ENCODE results near the gene KIRREL3. TPM values are rescaled to one million over a fixed set of nuclear protein-coding genes. Genes with fewer than 3 reads are reported as not detected.

The KIRREL3 gene
- total and polyA plus RNA-seq, 2 of the 4 experiments (the other 2 are of a cell fraction): 10.9 to 15.9 TPM

DNA sequence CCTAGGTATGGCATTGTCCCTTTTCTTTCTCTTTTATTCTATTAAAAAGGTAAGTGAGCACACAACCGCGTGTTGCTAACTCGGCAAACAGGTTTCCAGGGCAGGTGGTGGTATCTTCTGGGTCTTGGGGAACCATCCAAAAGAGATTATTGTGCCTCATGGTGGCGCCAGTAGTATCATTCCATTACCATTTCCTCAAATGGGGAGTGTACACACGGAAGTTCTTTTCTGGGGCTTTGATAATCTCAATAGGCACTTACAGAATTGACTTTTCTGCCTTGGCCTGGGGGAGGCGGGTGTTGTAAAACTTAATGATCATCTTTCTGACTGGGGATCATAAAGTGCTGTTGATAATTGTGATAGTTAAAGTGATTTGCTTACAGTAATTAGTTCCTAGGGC is 234.1 kb downstream of the KIRREL3 start:
- Histone ChIP-seq H2BK120ac (ENCODE audit: low read depth, low read length) (no peak overlapping the region), H3K36me3 (ENCODE audit: control insufficient read depth, insufficient read depth, low read length) (no peaks in the 10 kb centered on the region), H3K14ac (replicated peaks; ENCODE audit: low read depth, low read length) (no peak overlapping the region), H3K4me2 (ENCODE audit: low read depth, low read length) (no peak overlapping the region), H2BK15ac (ENCODE audit: low read depth, low read length) (no peak overlapping the region), H3K18ac (ENCODE audit: low read depth, low read length) (no peak overlapping the region), H3K9me1 (ENCODE audit: insufficient read depth, low read length) (no peaks in the 10 kb centered on the region), H3K4ac (ENCODE audit: low read depth, low read length) (no peak overlapping the region), H3K23ac (ENCODE audit: low read depth, low read length) (no peak overlapping the region), H2BK5ac (ENCODE audit: low read depth, low read length, poor library complexity, severe bottlenecking) (no peak overlapping the region), H2AK9ac (replicated peaks; ENCODE audit: low read depth, low read length, poor library complexity) (no peak overlapping the region), H4K5ac (ENCODE audit: low read depth, low read length) (no peak overlapping the region), H4K91ac (ENCODE audit: insufficient read depth, low read depth, low read length) (no peak overlapping the region), H3K56ac (ENCODE audit: extremely low read depth, insufficient read depth, low read length) (no peak overlapping the region), H3K9me3 (ENCODE audit: control insufficient read depth, insufficient read depth, low read length) (no peaks in the 10 kb centered on the region), H3K9ac (ENCODE audit: low read depth, low read length) (no peak overlapping the region), H2AK5ac (ENCODE audit: low read depth, low read length) (no peak overlapping the region), H2BK20ac (ENCODE audit: low read depth, low read length) (no peak overlapping the region), H2AFZ (replicated peaks; ENCODE audit: low read length, poor library complexity) (no peak overlapping the region), H3K79me1 (ENCODE audit: low read depth in 1 of 2, low read length in 2 of 2) (no peaks in the 10 kb centered on the region; a peak in 2 of 4 replicates), H3K4me3 (ENCODE audit: insufficient read depth, low read depth, low read length) (no peak overlapping the region), H3K27me3 (ENCODE audit: control insufficient read depth, insufficient read depth, low read length) (no peaks in the 10 kb centered on the region), H4K20me1 (ENCODE audit: insufficient read depth, low read length) (no peaks in the 10 kb centered on the region; the same call in 1 of the 2 replicates), H3K27ac (ENCODE audit: insufficient read depth, low read length) (no peak overlapping the region), H3K4me1 (ENCODE audit: control insufficient read depth, insufficient read depth, low read length) (no peaks in the 10 kb centered on the region), H4K8ac (ENCODE audit: low read depth in 2 of 2, low read length in 2 of 2) (no peak overlapping the region)
- dilution Hi-C loops (cut with HindIII; ENCODE audit: low sequenced_read_pairs, unreplicated experiment): no loop called here
- no peak for ATAC-seq (ENCODE audit: low read depth)
- WGBS, 2 experiments (ENCODE audit: extremely low coverage in 2 of 2, insufficient read length in 1 of 2): no CpG with 5 or more reads among the region's 6 CpGs
- no TSS peak for BruUV-seq (replicated peaks)
- intact Hi-C loops (cut with micrococcal nuclease): no loop called here
- POLR2A ChIA-PET (ENCODE audit: unreplicated experiment): no interaction called here
- CTCF ChIA-PET: interaction anchor here (1.5 kb wide), 1 partner anchor 15 kb away, joined by 4 read pairs; no protein-coding TSS in a partner anchor
- in situ Hi-C loops (cut with MboI; ENCODE audit: low sequenced_read_pairs): no loop called here
- DNase-seq: no peak
- TF ChIP-seq MXI1 (IDR thresholded peaks at IDR 0.05; ENCODE audit: borderline replicate concordance, low read depth, low read length) (no peak), CEBPB (IDR thresholded peaks at IDR 0.05; ENCODE audit: low read depth, low read length) (no peak), CTCF (conservative IDR thresholded peaks at IDR 0.05; ENCODE audit: low read depth, low read length) (no peak), USF2 (IDR thresholded peaks at IDR 0.05; ENCODE audit: low read depth, low read length) (no peak), MAZ (IDR thresholded peaks at IDR 0.05; ENCODE audit: borderline replicate concordance, low read depth, low read length) (no peak), RCOR1 (IDR thresholded peaks at IDR 0.05; ENCODE audit: insufficient replicate concordance, low read length) (no peak), BHLHE40 (IDR thresholded peaks at IDR 0.05; ENCODE audit: low read depth, low read length) (no peak), MAFK (IDR thresholded peaks at IDR 0.05; ENCODE audit: low read depth, low read length) (no peak), CHD1 (IDR thresholded peaks at IDR 0.05; ENCODE audit: low read depth, low read length) (no peak), ELK1 (IDR thresholded peaks at IDR 0.05; ENCODE audit: borderline replicate concordance, low read depth, low read length) (no peak), FOS (IDR thresholded peaks at IDR 0.05; ENCODE audit: low read depth, low read length) (no peak), RFX5 (IDR thresholded peaks at IDR 0.05; ENCODE audit: low read depth, low read length) (no peak), NFE2L2 (IDR thresholded peaks at IDR 0.05; ENCODE audit: low read depth, low read length) (no peak), RAD21 (IDR thresholded peaks at IDR 0.05; ENCODE audit: low read length) (no peak), POLR2A (IDR thresholded peaks at IDR 0.05; ENCODE audit: low read depth, low read length) (no peak), SMC3 (IDR thresholded peaks at IDR 0.05; ENCODE audit: low read depth, low read length) (no peak)

Measured in IMR-90 (cell line).